Chondrocyte (in vitro differentiated cells): Measurements from ENCODE around the gene CZIB. TPM values are rescaled to one million over a fixed set of nuclear protein-coding genes. Genes with fewer than 3 reads are reported as not detected.
"Not testable (repeated sequence)": the region's sequence is repeated elsewhere in the genome, so short reads cannot be mapped to it uniquely, and the experiment has no call there.

Experiments used
- DNase-seq: peaks from one replicate; pipeline ENCODE4 v3.0.0; 2021; ENCODE audit warnings: mixed read lengths, low spot score
- H3K27ac Mint-ChIP-seq: one replicate; pipeline ENCODE4 v1.8.0; 2021; ENCODE audit warnings: mild to moderate bottlenecking, moderate library complexity, mixed read lengths; ENCODE audit not compliant: unreplicated experiment
- H3K27me3 Mint-ChIP-seq: 2 replicates; pipeline ENCODE4 v1.8.0; 2021; ENCODE audit warnings: low read depth, mixed read lengths
- H3K36me3 Mint-ChIP-seq: 2 replicates; pipeline ENCODE4 v1.8.0; 2021; ENCODE audit warnings: low read depth, mixed read lengths
- H3K4me1 Mint-ChIP-seq: 2 replicates; pipeline ENCODE4 v1.8.0; 2021; ENCODE audit warnings: low read depth, mild to moderate bottlenecking, mixed read lengths
- H3K4me3 Mint-ChIP-seq: one replicate; pipeline ENCODE4 v1.8.0; 2021; ENCODE audit warnings: mild to moderate bottlenecking, moderate library complexity, mixed read lengths; ENCODE audit not compliant: unreplicated experiment
- H3K9me3 Mint-ChIP-seq: 2 replicates; pipeline ENCODE4 v1.8.0; 2021; ENCODE audit warnings: low read depth, mixed read lengths
- total RNA-seq: library from RNA; stranded (reverse); gene quantifications from 3 replicates; pipeline ENCODE4 v1.2.1, GENCODE V29; 2021
- TF ChIP-seq, protein P1 (sequence below): fragments of 200-600 bp; sonication (generic); IDR thresholded peaks from 2 replicates; pipeline ENCODE4 v1.5.0; 2021; ENCODE audit warnings: antibody characterized with exemption, mild to moderate bottlenecking, moderate library complexity

Gene CZIB
- total RNA-seq, 1 donor from 2014 or later, result 41.6 TPM

DNA sequence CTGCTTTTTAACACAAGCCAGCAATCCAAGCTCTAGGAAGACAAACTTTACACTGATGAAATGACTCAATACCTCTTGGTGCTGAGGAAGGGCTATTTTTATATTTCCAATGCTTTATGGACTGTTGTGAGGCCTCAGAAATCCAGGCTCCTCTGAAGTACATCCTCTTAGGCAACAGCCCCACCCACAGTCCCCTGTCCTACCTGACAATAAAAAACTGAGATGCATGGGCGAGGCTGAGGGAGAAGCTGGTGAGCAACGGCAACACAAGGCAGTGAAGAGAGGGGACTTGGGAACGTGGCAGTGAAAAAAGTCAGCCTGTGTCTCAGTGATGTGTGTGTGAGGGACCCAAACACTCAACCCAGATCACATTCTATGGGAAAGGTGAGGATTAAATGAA is 33.9 kb downstream of the CZIB start:
- Mint-ChIP-seq H3K4me1 (no peaks in the 10 kb centered on the region), H3K9me3 (no peaks in the 10 kb centered on the region), H3K4me3 (no peak overlapping the region), H3K27me3 (no peaks in the 10 kb centered on the region), H3K36me3 (no peaks in the 10 kb centered on the region), H3K27ac (no peak overlapping the region)
- DNase-seq, result no peak
- TF ChIP-seq, protein P1, sequence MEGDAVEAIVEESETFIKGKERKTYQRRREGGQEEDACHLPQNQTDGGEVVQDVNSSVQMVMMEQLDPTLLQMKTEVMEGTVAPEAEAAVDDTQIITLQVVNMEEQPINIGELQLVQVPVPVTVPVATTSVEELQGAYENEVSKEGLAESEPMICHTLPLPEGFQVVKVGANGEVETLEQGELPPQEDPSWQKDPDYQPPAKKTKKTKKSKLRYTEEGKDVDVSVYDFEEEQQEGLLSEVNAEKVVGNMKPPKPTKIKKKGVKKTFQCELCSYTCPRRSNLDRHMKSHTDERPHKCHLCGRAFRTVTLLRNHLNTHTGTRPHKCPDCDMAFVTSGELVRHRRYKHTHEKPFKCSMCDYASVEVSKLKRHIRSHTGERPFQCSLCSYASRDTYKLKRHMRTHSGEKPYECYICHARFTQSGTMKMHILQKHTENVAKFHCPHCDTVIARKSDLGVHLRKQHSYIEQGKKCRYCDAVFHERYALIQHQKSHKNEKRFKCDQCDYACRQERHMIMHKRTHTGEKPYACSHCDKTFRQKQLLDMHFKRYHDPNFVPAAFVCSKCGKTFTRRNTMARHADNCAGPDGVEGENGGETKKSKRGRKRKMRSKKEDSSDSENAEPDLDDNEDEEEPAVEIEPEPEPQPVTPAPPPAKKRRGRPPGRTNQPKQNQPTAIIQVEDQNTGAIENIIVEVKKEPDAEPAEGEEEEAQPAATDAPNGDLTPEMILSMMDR, result no peak

GRCh38 chr1:53185955-53186297 is 34.5 kb downstream of the CZIB start:
- H3K4me1 Mint-ChIP-seq, H3K36me3 Mint-ChIP-seq, H3K27me3 Mint-ChIP-seq, DNase-seq, H3K27ac Mint-ChIP-seq, H3K4me3 Mint-ChIP-seq, H3K9me3 Mint-ChIP-seq: not testable (repeated sequence)
- TF ChIP-seq, protein P1, result peak; percentile 70

GRCh38 chr1:53183095-53183990 is 37.1 kb downstream of the CZIB start:
- DNase-seq, result no peak
- no peaks in the 10 kb centered on the region for H3K27me3 Mint-ChIP-seq
- peaks cover 7% of the 10 kb centered on the region for H3K4me1 Mint-ChIP-seq
- H3K27ac Mint-ChIP-seq, result no peak overlapping the region
- H3K9me3 Mint-ChIP-seq, result no peaks in the 10 kb centered on the region
- TF ChIP-seq, protein P1, result no peak
- H3K36me3 Mint-ChIP-seq, result no peaks in the 10 kb centered on the region
- H3K4me3 Mint-ChIP-seq, result no peak overlapping the region

GRCh38 chr1:53182716-53183094 is 37.7 kb downstream of the CZIB start:
- Mint-ChIP-seq H3K4me3 (no peak overlapping the region), H3K4me1 (peaks cover 7% of the 10 kb centered on the region), H3K36me3 (no peaks in the 10 kb centered on the region), H3K27ac (no peak overlapping the region), H3K9me3 (no peaks in the 10 kb centered on the region), H3K27me3 (no peaks in the 10 kb centered on the region)
- TF ChIP-seq, protein P1, result no peak
- no peak for DNase-seq

- no peak for DNase-seq
- Mint-ChIP-seq H3K4me3 (no peak overlapping the region), H3K27ac (no peak overlapping the region), H3K4me1 (peaks cover 7% of the 10 kb centered on the region), H3K9me3 (no peaks in the 10 kb centered on the region), H3K27me3 (no peaks in the 10 kb centered on the region), H3K36me3 (no peaks in the 10 kb centered on the region)
- TF ChIP-seq, protein P1, result peak; percentile 95
Measured at GRCh38 chr1:53182111-53182593, 38.3 kb downstream of the CZIB start.
